Fibroblast of villous mesenchyme (primary cell): ENCODE results near the gene ABHD14A. TPM values are rescaled to one million over a fixed set of nuclear protein-coding genes. Genes with fewer than 3 reads are reported as not detected.

ENCODE experiments used
- DNase-seq: peaks from one replicate; pipeline ENCODE4 v3.0.0-alpha.2; 2010; ENCODE audit warnings: low read depth
- H3K4me3 ChIP-seq: 2 replicates; pipeline ENCODE4 v1.5.1; 2011; ENCODE audit warnings: low read depth, mild to moderate bottlenecking, low read length
- total RNA-seq: library from RNA; depleted of rRNA; stranded (reverse); fragments of >200 nt; gene quantifications from 2 replicates; pipeline ENCODE4 v1.2.3, GENCODE V29; 2012
- TF ChIP-seq, protein P1 (sequence below): IDR thresholded peaks from 2 replicates; pipeline ENCODE4 v1.5.1; 2012; ENCODE audit warnings: low read depth, mild to moderate bottlenecking, low read length; ENCODE audit not compliant: insufficient read depth

ABHD14A gene
- total RNA-seq, 1 donor: 5.2 TPM

GRCh38 chr3:51935886-51936755 is 38.7 kb upstream of the ABHD14A start:
- DNase-seq: no peak
- TF ChIP-seq, protein P1, sequence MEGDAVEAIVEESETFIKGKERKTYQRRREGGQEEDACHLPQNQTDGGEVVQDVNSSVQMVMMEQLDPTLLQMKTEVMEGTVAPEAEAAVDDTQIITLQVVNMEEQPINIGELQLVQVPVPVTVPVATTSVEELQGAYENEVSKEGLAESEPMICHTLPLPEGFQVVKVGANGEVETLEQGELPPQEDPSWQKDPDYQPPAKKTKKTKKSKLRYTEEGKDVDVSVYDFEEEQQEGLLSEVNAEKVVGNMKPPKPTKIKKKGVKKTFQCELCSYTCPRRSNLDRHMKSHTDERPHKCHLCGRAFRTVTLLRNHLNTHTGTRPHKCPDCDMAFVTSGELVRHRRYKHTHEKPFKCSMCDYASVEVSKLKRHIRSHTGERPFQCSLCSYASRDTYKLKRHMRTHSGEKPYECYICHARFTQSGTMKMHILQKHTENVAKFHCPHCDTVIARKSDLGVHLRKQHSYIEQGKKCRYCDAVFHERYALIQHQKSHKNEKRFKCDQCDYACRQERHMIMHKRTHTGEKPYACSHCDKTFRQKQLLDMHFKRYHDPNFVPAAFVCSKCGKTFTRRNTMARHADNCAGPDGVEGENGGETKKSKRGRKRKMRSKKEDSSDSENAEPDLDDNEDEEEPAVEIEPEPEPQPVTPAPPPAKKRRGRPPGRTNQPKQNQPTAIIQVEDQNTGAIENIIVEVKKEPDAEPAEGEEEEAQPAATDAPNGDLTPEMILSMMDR: no peak
- no peak overlapping the region for H3K4me3 ChIP-seq

- no peak for DNase-seq
- TF ChIP-seq, protein P1: no peak
- no peak overlapping the region for H3K4me3 ChIP-seq
These were observed 37.9 kb upstream of the ABHD14A start for GRCh38 chr3:51937014-51937413.

GRCh38 chr3:51937611-51938450 is 37.0 kb upstream of the ABHD14A start:
- no peak for DNase-seq
- H3K4me3 ChIP-seq: no peak overlapping the region
- TF ChIP-seq, protein P1: no peak

DNA sequence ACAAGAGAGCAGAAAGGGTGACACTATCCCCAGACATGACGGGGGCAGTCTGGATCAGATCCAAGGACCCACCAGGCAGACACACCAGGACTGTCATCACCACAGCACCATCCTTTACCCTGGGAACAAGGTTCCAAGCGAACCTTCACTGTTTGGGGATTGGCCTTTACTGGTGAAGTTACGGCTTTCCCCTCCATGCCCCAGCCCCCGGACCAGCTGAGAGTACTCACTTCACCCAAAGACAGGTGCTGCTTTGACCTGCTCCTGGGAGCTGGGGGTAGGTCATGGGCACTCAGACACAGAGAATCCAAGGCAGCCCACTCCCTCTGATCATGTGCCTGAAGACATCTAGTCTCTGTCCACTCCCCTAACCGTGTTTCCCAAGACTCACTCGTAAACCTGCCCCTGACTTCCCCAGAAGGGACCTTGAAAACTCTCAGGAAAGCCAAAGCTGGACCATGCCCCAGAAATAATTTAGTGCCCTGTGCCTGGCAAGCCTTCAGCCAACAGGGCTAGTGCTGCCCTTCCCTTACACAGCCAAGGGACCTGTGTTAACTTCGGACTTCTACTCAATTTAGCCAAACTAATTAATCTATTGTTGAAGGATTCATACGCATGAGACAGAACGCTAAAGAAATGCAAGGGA is 36.0 kb upstream of the ABHD14A start:
- no peak for DNase-seq
- TF ChIP-seq, protein P1: no peak
- no peak overlapping the region for H3K4me3 ChIP-seq

- TF ChIP-seq, protein P1: no peak
- DNase-seq: peak; percentile 18
- peak overlapping the region; percentile 87 for H3K4me3 ChIP-seq
These were observed 34.0 kb upstream of the ABHD14A start for GRCh38 chr3:51940648-51941462.

DNA sequence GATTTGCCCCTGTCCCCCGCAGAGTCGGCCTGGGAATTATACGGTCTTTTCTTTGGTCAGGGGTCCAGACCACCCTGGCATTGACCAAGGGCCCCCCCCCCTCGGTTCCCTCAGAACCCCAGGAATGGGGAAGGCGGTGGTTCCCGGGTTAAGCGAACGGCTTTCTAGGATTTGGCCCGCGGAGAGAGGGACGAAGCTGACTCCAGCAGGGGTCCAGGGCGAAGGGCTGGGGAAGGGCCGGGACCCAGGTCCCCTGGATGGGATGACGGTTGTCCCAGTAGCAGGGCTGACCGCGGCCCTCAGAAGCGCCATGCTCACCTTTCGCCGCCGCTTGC is 33.4 kb upstream of the ABHD14A start:
- peak overlapping the region; percentile 87 for H3K4me3 ChIP-seq
- no peak for DNase-seq
- TF ChIP-seq, protein P1: no peak
